HepG2 (cell line): ENCODE results near the gene AK2.

Source experiments
- FOSL2 ChIP-seq: sonication (generic); formaldehyde crosslinking; IDR thresholded peaks from 2 replicates; pipeline ENCODE4 v1.4.0; 2020; ENCODE audit warnings: missing genetic modification reagents
- JUND ChIP-seq: sonication (generic); formaldehyde crosslinking; IDR thresholded peaks from 2 replicates; pipeline ENCODE4 v1.8.0; 2022; ENCODE audit warnings: mild to moderate bottlenecking, missing genetic modification reagents
- KDM5B ChIP-seq: sonication (generic); formaldehyde crosslinking; IDR thresholded peaks from 2 replicates; pipeline ENCODE4 v1.4.0; 2020; ENCODE audit warnings: missing genetic modification reagents, mild to moderate bottlenecking, borderline replicate concordance
- SALL2 ChIP-seq: sonication (generic); formaldehyde crosslinking; IDR thresholded peaks from 2 replicates; pipeline ENCODE4 v1.8.1; 2023; ENCODE audit warnings: mild to moderate bottlenecking, missing genetic modification reagents, inconsistent platforms
- TF ChIP-seq, protein P1 (sequence below): sonication (generic); formaldehyde crosslinking; IDR thresholded peaks from 2 replicates; pipeline ENCODE4 v1.5.0; 2020; ENCODE audit warnings: mild to moderate bottlenecking, missing genetic modification reagents, moderate library complexity

DNA sequence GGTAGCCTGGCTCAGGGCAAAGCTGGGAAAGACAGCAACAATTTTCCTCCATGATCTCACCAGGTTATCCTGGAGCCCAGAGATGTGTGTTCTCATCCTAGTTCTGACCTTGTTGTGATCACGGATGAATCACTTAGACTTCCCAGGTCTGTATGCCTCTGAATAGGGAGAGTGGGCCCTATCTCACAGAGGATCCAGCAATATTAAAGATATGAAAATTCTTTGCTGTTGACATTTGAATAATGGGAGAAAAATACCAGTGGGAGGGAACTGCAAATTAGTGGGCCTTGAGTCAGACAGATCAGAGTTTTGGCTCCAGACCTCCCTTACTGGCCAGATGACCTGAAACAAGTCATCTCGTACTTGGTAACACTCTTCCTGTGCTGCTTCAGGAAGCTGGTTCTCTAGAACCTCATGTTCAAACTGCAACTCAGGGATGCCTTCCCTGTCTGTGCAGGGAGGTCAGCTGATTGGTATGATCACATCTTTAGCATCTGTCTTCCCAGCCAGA is 39.2 kb downstream of the AK2 start:
- TF ChIP-seq SALL2 (CRISPR knock-in tag) (no peak), JUND (CRISPR knock-in tag) (no peak), FOSL2 (CRISPR knock-in tag) (no peak), KDM5B (no peak)
- TF ChIP-seq, protein P1, sequence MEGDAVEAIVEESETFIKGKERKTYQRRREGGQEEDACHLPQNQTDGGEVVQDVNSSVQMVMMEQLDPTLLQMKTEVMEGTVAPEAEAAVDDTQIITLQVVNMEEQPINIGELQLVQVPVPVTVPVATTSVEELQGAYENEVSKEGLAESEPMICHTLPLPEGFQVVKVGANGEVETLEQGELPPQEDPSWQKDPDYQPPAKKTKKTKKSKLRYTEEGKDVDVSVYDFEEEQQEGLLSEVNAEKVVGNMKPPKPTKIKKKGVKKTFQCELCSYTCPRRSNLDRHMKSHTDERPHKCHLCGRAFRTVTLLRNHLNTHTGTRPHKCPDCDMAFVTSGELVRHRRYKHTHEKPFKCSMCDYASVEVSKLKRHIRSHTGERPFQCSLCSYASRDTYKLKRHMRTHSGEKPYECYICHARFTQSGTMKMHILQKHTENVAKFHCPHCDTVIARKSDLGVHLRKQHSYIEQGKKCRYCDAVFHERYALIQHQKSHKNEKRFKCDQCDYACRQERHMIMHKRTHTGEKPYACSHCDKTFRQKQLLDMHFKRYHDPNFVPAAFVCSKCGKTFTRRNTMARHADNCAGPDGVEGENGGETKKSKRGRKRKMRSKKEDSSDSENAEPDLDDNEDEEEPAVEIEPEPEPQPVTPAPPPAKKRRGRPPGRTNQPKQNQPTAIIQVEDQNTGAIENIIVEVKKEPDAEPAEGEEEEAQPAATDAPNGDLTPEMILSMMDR: no peak
